NCI-H1930 (cell line): ENCODE results near the gene FAM171A2.
"Not testable (repeated sequence)": the region's sequence is repeated elsewhere in the genome, so short reads cannot be mapped to it uniquely, and the experiment has no call there.

Source experiments
- DNase-seq, 2 experiments: peaks; one replicate each; lab custom pipeline; 2025; lab: John Stamatoyannopoulos, UW

Gene FAM171A2

DNA sequence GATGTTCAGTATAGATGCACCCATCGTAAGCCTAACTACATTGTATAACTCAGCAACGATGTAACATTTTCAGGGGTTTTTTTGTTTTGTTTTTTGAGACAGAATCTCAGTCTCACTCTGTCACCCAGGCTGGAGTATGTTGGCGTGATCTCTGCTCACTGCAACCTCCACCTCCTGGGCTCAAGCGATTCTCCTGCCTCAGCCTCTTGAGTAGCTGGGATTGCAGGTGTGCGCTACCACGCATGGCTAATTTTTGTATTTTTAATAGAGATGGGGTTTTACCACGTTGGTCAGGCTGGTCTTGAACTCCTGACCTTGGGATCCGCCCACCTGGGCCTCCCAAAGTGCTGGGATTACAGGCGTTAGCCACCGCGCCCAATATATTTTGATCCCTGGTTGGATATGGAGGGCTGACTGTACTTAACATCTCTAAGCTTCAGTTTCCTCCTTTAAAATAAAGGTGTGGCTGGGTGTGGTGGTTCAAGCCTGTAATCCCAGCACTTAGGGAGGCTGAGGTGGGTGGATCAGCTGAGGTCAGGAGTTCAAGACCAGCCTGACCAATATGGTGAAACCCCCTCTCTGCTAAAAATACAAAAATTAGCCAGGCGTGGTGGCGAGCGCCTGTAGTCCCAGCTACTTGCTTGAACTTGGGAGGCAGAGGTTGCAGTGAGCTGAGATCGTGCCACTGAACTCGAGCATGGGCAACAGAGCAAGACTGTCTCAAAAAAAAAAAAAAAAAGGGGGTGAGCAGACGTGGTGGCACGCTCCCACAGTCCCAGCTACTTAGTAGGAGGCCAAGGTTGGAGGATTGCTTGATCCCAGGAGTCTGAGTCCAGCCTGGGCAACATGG, 16.2 kb downstream of the FAM171A2 start:
- not testable (repeated sequence) for DNase-seq

DNA sequence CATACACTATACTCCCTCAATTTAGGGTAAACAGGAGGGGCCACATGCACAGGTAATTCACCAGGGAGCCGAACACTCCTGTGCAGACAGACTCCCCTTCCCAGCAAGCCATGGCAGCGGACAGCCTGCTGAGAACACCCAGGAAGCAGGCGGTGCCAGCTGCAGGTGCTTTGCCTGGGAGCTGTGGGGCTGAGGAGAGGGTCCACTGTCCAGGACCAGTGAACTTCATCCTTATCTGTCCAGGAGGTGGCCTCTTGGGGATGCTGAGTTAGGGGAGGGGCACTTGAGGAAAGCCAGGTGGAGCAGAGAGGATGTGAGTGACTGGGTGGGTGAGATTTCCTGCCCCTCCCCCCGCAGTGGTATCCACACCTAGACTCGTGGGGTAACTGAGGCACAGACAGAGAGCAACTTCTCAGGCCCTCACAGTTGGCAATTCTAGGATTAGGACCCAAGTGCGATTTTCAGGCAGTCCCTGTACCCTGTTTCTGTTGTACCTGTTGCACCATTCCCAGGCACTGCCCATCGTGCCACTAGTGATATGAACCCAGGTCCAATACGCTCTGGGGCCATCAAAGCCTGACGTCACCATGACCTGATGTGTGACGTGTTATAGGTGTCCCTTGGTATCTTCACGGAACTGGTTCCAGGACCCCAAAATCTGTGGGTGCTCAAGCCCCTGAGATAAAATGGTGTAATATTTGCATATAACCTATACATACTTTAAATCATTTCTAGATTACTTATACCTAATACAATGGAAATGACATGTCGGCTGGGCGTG, 17.4 kb downstream of the FAM171A2 start:
- no peak for DNase-seq

DNA sequence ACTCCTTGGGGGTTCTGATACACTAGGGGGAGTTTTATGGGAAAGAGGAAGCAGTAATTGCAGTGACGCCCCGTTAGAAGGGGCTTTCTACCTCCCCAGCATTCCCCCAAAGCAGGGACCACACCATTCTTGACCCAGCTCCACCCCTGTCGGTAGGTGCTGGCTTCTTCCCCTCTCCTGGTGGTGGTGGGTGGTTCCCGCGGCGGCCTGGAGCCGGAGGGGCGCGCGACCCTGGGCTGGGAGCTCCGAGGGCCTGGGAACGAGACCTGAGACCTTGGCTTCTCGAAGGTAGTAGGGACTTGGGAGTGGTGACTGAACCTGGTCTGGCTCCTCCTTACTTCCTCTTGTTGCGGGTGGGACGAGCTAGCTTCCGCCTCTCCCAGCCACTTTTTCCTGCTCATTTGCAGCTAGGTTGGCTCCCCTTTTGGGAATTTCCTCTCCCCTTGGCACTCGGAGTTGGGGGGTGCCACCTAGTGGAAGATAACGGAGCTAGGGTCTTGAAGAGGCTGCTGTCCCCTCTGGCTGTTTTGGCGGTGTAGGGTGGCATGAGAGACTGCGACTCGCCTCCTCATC, 18.1 kb downstream of the FAM171A2 start:
- peak; percentile 51 to 59 for DNase-seq

DNA sequence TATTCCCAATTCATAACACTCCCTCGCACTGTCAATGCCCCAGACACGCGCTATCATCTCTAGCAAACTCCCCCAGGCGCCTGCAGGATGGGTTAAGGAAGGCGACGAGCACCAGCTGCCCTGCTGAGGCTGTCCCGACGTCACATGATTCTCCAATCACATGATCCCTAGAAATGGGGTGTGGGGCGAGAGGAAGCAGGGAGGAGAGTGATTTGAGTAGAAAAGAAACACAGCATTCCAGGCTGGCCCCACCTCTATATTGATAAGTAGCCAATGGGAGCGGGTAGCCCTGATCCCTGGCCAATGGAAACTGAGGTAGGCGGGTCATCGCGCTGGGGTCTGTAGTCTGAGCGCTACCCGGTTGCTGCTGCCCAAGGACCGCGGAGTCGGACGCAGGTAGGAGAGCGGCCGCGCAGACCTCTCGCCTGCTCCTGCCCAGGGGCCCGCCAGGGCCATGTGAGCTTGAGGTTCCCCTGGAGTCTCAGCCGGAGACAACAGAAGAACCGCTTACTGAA, 18.7 kb downstream of the FAM171A2 start, which contains the start of gene GRN:
Gene GRN, plus strand, starts transcription at position 364 of the 515 bp plus-strand sequence. CDS start 3,863 bp downstream, outside the sequence.
- peak; percentile 95 for DNase-seq

DNA sequence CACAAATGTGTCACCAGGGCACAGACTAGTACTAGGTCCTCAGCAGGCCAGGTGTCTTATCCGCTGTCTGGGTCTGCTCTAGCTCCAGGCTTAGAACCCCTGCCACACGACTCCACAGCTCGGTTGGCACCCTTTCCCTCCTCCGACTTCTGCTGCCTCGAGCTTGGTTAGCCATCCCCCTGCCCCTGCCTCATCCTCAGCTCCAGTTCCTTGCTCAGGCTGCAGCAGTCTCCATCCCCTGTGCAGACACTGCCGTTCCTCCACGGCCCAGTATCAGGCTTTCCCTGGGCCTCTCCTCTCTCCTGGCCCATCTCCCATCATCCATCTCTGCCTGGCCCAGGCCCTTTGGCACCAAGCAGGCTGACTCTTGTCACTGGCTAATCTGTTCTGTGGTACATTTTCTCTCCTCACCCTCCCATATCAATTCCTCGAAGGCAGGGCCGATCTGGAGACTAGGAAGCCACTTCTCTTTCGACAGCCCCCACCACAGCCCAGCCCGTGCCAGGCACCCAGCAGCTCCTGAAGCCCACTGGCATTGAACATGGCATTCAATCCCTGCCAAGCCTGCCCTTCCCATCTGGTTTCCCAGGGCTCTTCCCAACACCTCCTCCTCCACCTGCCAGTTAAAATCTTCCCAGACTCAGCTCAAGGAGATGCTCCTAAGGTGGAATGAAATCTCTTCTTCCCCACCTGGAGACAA, 20.0 kb downstream of the FAM171A2 start:
- no peak for DNase-seq

DNA sequence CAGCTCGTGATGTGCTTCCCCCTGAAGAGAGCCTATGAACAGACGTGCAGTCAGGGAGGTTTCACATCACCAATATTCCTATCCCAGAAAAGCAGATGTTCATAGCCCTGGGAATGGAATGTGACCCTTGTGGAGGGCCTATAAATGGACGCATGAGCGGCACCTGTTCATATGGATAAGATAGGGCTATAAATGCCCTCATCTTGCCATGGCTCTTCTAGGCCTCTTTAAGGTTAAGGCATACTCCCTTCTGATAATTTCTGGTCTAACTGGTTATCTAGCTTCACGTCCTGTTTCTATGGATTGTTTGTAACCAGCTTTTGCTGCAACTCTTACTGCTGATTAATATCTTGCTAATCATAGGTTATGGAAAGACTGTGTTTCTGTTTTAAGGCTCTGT, 23.1 kb downstream of the FAM171A2 start:
- not testable (repeated sequence) for DNase-seq

DNA sequence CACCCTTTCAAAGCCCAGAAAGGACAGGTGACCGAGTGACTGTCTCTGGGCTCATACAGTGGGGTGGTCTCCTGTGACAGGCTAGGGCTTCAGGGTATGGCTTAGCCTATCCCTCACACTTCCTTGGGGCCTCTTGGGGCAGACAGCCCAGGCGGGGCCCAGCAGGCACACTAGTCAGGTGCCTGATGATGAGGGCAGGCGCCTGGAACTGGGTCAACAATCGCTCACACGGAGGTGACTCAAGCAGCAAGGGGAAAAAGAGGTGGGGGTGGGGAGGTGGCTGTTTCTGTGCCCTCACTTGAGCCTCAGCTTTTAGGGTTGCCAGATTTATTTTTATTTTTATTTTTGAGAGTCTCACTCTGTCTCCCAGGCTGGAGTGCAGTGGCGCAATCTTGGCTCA, 25.0 kb downstream of the FAM171A2 start:
- no peak for DNase-seq

DNA sequence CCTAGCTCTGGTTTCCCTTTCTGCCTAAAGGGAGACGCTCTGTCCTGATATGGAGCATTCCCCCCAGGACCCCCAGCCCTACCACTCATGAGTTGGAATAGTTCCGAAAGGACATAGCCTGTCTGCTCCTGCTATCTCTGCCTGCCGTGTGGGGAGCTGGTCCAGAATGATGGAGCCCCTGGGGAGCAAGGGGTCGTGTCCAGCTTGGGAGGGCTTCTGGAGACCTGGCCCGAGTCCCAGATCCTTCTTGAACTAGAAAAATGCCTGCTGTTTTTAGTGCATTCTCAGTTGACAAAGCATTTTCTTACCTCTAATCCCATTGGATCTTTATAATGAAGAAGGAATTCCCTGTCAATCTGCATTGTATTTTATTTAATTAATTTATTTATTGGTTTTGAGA, 27.7 kb downstream of the FAM171A2 start:
- DNase-seq, result no peak

DNA sequence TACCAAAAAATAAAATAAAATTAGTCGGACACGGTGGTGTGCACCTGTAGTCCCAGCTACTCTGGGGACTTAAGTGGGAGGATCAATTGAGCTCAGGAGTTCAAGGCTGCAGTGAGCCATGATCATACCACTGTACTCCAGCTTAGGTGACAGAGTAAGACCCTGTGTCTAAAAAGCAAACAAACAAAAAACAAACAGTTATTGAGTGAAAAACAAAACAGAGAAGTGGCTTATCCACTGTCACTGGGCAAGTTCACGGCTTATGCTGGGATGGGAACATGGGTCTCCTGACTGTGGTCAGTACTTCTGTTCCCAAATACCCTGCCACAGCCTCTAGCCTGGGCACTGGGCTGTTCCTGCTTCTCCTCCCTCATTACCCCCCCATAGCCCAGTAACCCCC, 28.1 kb downstream of the FAM171A2 start:
- no peak for DNase-seq

DNA sequence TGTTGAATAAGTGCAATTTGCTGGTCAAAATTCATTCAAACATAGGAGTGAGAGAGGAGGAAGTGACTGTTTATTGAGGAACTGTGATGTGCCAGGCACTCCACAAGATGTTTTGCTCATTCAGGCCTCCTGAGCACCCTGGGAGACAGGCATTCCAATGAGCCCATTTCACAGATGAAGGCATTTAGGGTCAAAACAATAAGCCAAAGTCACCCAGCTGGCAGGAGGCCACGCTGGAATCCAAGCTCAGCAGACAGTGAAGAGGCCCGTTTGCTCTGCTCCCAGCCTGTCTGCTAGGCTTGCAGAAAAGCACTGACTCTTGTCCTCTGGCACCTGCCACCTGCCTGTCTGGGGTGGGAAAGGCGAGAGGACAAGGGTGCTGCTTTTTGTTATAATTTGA, 28.9 kb downstream of the FAM171A2 start:
- DNase-seq, result no peak

DNA sequence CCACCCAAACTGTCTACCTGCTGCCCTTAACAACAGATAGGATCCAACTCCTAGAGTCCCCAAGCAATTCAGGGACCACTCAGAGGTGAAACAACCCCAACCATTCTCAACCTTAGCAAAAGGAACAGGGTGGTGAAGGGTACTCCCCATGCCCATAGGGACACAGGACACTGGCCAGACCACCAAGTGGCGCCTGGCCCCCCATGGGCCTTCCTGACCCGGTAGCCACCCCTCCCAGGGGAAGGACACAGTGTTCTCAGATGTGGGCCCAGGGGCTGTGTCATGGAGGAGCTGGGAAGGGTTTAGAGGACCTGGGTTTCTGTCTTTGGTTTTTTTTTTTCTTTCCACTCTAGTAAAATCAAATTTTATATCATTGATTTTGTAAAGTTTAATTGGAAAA, 29.3 kb downstream of the FAM171A2 start:
- DNase-seq, result no peak

DNA sequence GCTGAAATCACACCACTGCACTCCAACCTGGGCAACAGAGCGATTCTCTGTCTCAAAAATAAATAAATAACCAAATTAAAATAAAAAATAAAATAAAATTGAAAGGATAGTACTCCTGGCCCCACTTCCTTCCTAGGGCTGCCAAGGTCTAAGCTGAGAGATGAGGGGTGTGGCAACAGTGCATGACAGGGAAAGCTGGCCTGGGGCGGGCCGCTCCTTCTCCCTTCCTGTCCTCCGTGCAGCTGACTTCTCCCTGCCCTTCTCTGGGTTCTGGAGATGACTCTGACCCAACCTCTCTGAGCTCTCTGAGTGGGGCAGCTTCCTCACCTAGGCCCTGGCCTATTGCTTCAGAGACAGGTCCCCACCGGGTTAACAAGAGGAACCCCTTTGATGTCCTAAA, 30.3 kb downstream of the FAM171A2 start:
- DNase-seq, result no peak

DNA sequence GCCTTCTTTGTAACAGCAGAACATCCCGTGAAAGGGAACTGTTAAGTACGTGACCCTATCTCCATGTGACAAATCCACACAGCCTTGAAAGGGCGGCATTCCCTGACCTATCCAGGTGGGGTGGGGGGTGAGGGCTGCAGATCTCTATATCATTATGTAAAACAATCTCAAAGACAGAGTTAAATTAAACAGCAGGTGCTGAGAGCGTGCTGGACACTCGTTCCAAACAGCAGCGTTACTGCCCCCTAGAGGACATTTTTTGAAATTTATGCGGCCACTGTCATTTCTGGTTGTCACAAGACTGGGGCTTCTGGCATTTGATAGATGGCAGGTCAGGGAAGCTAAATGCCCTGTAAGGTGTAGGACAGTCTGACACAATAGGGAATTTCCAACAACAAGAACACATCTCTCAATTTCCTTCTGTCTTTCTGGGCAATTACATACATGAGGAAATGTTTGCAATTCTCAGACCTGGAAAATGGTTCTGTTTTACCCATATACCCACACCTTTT, 32.3 kb downstream of the FAM171A2 start:
- peak; percentile 68 to 73 for DNase-seq

DNA sequence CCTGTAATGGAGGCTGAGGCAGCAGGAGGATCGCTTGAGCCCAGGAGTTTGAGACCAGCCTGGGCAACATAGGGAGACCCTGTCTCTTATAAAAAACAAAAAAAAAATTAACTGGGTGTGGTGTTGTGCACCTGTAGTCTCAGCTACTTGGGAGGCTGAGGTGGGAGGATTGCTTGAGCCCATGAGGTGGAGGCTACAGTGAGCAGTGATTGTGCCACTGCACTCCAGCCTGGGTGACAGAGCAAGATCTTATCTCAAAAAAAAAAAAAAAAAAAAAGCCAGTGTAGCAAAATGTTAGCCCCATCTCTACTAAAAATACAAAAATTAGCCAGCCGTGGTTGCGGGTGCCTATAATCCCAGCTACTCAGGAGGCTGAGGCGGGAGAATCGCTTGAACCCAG, 33.4 kb downstream of the FAM171A2 start:
- DNase-seq, result not testable (repeated sequence)

DNA sequence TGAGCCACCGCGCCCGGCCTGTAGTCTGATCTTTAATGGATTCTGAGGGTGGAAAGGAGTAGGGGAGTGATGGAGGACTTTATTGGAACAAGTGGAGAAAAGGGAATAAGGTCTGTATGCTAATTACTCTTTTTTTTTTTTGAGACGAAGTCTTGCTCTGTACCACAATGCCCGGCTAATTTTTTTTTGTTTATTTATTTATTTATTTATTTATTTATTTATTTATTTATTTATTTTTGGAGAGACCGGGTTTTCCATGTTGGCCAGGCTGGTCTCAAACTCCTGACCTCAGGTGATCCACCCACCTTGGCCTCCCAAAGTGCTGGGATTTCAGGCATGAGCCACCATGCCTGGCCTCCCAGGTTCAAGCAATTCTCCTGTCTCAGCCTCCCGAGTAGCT, 34.1 kb downstream of the FAM171A2 start:
- not testable (repeated sequence) for DNase-seq

DNA sequence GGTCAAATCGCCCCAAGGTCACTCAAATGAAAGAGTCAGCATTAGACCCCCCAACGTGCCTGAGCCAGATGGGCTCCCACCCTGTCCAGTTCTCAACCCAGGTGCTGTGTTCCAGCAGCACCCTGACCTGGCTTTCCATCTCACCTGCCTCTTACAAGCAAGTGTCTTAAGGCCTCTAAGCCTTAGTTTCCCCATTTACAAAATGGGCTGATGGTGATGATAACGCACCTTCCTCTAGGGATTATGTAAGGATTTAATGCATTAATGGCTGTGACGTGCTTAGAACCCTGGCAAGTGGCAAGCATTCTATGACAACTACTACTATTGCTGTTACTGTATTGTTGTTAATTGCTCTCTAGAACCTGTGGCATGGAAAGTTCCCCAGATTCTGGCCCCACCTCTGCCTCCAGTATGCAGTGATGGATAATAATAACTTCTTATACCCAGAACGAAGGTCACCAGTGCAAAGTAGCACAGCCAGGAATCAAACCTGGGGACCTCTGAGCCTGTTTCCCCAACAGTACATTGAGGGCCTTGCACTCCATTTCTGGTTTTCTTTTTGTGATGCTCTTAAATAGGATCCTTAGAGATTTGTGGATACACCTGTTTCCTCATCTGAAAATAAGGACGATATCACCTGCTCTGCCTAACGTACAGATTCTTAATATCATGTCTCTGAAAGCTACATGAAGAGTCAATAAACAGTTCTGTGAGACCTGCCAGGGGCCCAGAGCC, 35.8 kb downstream of the FAM171A2 start:
- DNase-seq, result no peak

DNA sequence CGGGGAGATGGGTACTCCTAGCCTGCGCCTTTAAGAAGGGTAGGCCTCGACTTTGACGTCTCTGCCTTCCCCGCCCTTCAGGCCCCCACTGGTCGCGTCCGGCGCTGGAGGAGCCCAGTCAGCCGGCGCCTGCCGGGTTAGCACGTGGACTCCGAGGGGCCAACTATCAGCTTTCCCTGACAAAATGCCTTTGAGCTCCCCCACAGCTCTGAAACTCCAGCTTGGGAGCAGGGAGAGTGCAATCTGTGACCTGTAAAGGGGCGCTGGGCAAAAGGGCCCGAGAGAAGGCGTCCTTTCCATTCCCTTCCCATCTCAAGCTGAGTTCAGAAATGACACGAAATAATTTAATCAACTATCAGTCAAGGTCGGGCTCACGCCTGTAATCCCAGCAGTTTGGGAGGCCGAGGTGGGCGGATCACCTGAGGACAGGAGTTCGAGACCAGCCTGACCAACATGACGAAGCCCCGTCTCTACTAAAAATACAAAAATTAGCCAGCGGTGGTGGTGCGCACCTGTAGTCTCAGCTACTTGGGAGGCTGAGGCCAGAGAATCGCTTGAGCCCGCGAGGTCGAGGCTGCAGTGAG, 36.7 kb downstream of the FAM171A2 start:
- DNase-seq, result peak; percentile 89 to 93

DNA sequence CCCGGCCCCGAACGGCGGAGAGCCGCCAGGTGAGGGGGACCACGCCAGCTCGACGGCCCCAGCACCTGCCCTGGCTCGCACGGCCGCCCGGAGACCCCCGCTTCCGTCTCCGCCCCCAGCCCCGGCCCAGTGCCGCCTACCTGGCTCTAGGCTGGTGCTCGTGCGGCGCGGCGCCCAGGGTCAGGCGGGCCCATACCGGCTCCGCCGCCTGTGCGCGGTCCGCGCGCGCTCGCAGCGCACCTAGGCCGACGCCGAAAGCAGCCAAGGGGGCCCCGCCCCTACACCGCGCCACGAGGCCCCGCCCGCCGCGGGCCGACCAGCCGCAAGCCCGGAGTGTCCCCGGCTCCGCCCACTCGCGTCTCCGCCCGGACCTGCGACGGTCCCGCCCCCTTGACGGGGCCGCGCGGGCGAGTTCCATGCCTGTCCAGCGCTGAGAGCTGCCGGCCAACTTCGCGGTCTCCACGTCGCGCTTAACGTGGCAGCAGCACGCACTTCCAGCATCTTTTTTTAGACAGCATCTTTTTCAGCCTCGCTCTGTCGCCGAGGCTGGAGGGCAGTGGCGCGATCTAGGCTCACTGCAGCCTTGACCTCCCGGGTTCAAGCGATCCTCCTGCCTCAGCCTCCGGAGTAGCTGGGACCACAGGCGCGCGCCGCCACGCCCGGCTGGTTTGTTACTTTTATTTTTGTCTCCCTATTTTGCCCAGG, 38.9 kb downstream of the FAM171A2 start, which contains the start of gene SLC25A39:
Gene SLC25A39, minus strand, starts transcription at position 253 of the 705 bp plus-strand sequence. CDS start 1,261 bp downstream, outside the sequence.
- peak; percentile 80 to 96 for DNase-seq

DNA sequence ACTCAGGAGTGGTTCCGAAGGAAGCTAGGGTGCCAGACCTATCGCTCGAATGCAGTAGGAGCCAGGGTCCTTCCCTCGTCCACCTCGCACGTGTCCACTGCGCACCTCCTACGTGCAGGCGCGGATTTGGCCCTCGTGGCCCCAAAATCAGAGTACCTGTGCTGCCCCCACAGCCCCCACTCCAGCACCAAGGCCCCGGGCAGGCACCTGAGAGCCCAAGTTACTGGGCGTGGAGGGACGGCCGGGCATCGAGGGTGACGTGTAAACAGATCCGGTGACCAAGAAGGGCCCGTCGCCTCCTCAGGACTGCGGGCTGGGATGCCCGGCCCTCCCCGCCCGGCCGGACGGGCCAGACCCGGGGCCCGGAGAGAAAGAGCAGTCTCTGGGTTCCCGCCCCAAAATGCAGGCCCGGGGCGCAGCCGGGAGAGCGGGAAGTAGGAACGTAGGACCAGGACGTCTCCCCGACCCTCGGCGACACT, 39.5 kb downstream of the FAM171A2 start:
- DNase-seq, result peak in 1 of 2 experiments; percentile 26
